ENCODE measurements around the gene TSPO2. TPM values are rescaled to one million over a fixed set of nuclear protein-coding genes. Genes with fewer than 3 reads are reported as not detected.

The TSPO2 gene
- total RNA-seq, 1 donor: not detected

DNA sequence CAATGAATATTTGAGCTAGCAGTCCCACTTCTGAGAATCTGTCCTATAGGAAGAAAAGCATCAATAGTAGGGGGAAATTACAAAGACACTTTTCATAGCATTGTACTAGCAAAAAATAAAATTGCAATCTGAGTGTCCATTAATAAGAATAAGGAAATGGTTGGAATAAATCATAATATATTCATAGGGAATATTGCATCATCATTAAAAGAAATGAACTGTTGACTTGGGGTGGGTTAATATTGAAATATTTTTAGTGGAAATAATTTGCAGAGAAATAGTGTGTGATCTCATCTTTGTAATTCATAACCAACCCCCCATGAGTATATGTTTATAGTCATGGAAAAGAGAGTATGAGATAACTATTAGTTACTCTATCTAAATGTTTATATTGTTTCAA lies 42.9 kb downstream of the TSPO2 start:
- DNase-seq (ENCODE audit: low read depth): no peak
- no peak overlapping the region for H3K4me3 ChIP-seq (ENCODE audit: low read depth, low read length)
- TF ChIP-seq, protein P1, sequence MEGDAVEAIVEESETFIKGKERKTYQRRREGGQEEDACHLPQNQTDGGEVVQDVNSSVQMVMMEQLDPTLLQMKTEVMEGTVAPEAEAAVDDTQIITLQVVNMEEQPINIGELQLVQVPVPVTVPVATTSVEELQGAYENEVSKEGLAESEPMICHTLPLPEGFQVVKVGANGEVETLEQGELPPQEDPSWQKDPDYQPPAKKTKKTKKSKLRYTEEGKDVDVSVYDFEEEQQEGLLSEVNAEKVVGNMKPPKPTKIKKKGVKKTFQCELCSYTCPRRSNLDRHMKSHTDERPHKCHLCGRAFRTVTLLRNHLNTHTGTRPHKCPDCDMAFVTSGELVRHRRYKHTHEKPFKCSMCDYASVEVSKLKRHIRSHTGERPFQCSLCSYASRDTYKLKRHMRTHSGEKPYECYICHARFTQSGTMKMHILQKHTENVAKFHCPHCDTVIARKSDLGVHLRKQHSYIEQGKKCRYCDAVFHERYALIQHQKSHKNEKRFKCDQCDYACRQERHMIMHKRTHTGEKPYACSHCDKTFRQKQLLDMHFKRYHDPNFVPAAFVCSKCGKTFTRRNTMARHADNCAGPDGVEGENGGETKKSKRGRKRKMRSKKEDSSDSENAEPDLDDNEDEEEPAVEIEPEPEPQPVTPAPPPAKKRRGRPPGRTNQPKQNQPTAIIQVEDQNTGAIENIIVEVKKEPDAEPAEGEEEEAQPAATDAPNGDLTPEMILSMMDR (IDR thresholded peaks at IDR 0.05; ENCODE audit: insufficient read depth, low read length): no peak

DNA sequence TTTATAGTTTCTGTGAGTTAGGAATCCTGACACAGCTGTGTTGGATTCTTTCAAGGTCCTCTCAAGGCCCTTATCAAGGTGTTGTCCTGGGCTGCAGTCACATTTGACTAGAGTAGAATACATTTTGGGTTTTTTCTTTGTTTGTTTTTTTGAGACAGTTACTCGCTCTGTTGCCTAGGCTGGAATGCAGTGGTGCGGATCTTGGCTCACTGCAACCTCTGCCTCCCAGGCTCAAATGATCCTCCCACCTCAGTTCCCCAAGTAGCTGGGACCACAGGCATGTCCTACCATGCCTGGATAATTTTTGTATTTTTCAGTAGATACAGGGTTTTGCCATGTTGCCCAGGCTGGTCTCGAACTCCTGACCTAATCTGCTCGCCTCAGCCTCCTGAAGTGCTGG lies 46.2 kb downstream of the TSPO2 start:
- TF ChIP-seq, protein P1 (IDR thresholded peaks at IDR 0.05; ENCODE audit: insufficient read depth, low read length): no peak
- no peak for DNase-seq (ENCODE audit: low read depth)
- no peak overlapping the region for H3K4me3 ChIP-seq (ENCODE audit: low read depth, low read length)

DNA sequence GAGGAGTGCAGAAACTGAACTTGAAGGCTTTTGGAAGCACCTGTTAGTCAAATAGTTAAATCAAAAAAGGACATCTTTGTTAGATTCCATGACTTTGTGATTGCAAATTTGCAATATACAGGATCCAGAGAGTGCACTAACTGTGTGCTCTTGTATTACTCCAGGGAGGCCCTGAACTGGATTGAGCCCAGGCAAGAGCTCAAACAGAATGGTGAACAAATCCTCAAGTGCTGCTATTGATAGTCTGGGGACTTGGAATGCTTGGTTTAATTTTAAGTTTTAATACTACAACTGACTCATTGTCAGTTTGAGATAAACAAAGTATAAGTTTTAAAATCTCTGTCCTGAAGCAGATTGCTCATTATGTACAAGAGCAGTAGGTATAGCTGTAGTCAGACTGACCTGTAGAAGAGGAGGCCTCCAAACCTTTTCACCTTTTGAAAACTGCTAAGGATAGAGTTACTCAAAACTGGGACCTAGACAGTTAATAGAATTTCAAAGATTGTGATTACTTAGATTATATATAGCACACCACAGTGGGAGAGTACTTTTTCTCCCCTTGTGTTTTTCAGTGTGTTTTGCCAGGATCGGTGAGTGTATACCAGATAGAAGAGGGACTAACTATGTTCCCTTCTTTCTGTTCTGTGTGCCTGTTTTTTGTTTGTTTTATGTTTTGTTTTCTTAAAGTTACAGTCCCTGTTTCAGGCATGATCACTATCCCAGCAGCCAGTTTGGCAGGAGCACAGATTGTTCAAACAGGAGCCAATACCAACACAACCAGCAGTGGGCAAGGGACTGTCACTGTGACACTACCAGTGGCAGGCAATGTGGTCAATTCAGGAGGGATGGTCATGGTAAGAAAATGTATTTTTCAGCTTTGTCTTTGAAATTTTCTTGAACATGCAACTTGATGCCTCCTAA lies 48.8 kb downstream of the TSPO2 start:
- TF ChIP-seq, protein P1 (IDR thresholded peaks at IDR 0.05; ENCODE audit: insufficient read depth, low read length): no peak
- H3K4me3 ChIP-seq (ENCODE audit: low read depth, low read length): no peak overlapping the region
- DNase-seq (ENCODE audit: low read depth): no peak

DNA sequence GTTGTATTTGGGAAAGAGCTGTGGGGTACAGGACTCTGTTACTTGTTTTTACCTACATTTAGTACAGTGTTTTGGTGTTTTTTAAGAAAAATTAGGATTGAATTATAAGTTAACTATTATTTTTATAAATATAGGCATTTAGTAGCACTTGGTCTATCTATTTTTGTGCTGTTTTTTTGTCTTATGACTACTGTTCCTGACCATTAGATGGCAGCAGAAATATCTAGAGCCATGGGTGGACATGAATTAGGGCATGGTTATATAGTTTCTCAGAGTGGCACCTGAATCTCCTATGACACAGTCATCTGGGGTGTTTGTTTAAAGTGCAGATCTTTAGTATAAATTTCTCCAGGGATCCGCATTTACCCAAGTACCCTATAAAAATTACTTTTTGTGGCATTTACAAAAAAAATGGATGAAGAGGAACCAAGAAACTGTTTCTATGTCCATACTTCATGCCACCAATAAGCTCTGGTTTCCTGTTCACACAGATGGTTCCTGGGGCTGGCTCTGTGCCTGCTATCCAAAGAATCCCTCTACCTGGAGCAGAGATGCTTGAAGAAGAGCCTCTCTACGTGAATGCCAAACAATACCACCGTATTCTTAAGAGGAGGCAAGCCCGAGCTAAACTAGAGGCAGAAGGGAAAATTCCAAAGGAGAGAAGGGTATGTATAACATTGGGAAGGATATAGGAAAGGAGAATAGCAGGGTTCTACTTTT lies 50.3 kb downstream of the TSPO2 start:
- no peak overlapping the region for H3K4me3 ChIP-seq (ENCODE audit: low read depth, low read length)
- DNase-seq (ENCODE audit: low read depth): peak; percentile 47
- TF ChIP-seq, protein P1 (IDR thresholded peaks at IDR 0.05; ENCODE audit: insufficient read depth, low read length): peak; percentile 47

DNA sequence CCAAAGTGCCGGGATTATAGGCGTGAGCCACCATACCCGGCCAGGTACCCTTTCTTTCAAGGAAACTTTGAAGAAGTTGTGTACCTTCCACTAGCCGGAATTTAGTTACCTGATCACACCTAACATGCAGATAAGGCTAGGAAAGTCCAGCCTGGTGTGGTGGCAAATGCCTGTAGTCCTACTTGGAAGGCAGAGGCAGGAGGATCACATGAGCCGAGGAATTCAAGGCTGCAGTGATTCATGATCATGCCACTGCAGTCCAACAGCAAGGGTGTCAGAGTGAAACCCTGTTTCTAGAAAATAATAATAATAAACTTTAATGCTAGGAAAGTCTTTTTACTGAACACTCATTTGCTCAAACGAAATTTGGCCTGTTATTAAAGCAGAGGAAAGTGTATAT lies 51.5 kb downstream of the TSPO2 start:
- TF ChIP-seq, protein P1 (IDR thresholded peaks at IDR 0.05; ENCODE audit: insufficient read depth, low read length): no peak
- DNase-seq (ENCODE audit: low read depth): peak; percentile 12
- H3K4me3 ChIP-seq (ENCODE audit: low read depth, low read length): no peak overlapping the region

Other genes starting within 250 kb of the TSPO2 start
- 0.74 TPM in 1 of 2 replicates, not detected in the other for gene UNC5CL, start 3.2 kb upstream of the TSPO2 start, total RNA-seq (ENCODE audit: low replicate concordance)
- gene APOBEC2, start 10.7 kb downstream of the TSPO2 start, total RNA-seq (ENCODE audit: low replicate concordance): 0.16 TPM in 1 of 2 replicates, not detected in the other
- gene OARD1, start 29.9 kb downstream of the TSPO2 start, total RNA-seq (ENCODE audit: low replicate concordance): 4.6 and 10.8 TPM in 2 replicates
- gene NFYA, start 30.5 kb downstream of the TSPO2 start, total RNA-seq (ENCODE audit: low replicate concordance): 6.3 and 14.2 TPM in 2 replicates
- not detected in 2 replicates for gene TREML1, start 111.9 kb downstream of the TSPO2 start, total RNA-seq (ENCODE audit: low replicate concordance)
- not detected in 2 replicates for gene TREM2, start 120.6 kb downstream of the TSPO2 start, total RNA-seq (ENCODE audit: low replicate concordance)
- gene TREML2, start 158.7 kb downstream of the TSPO2 start, total RNA-seq (ENCODE audit: low replicate concordance): not detected in 2 replicates
- gene TREML4, start 185.9 kb downstream of the TSPO2 start, total RNA-seq (ENCODE audit: low replicate concordance): not detected in 2 replicates
- gene TREM1, start 244.2 kb downstream of the TSPO2 start, total RNA-seq (ENCODE audit: low replicate concordance): 0.36 TPM in 1 of 2 replicates, not detected in the other